Measurements from ENCODE around the gene ACACB. TPM values are rescaled to one million over a fixed set of nuclear protein-coding genes. Genes with fewer than 3 reads are reported as not detected.
A peak's percentile ranks its signal among the peaks of the same experiment; 100 is the strongest.

ACACB gene
- total and polyA plus RNA-seq, 4 donors: 8.4 to 70.3 (median 30.1) TPM

GRCh38 chr12:109196332-109196731 lies 79.9 kb downstream of the ACACB start:
- Histone ChIP-seq H3K9me3 (ENCODE audit: control insufficient read depth, low read length) (no peaks in the 10 kb centered on the region), H3K27ac (ENCODE audit: low read depth in 1 of 2, low read length in 2 of 2) (no peak overlapping the region), H3K4me3 (ENCODE audit: low read length in 2 of 2) (no peak overlapping the region), H3K4me1 (ENCODE audit: control insufficient read depth in 1 of 2, insufficient read depth in 2 of 2, low read length in 2 of 2) (no peaks in the 10 kb centered on the region), H3K27me3 (ENCODE audit: control insufficient read depth in 1 of 2, insufficient read depth in 2 of 2, low read length in 1 of 2) (no peaks in the 10 kb centered on the region), H3K36me3 (ENCODE audit: control insufficient read depth in 1 of 2, insufficient read depth in 2 of 2, low read length in 1 of 2) (peaks cover 3 to 10% of the 10 kb centered on the region in 2 donors)
- WGBS, 2 donors: 97 to 98% methylated on average over 4 of the region's 4 CpGs
- ATAC-seq (ENCODE audit: low FRiP score) (no peak), DNase-seq (no peak)
- intact Hi-C loops (cut with DNase I): no loop called here

- intact Hi-C loops (cut with DNase I): no loop called here
- 89 to 96% methylated on average over 10 of the region's 10 CpGs for WGBS, 2 donors
- DNase-seq (no peak), ATAC-seq (ENCODE audit: low FRiP score) (no peak)
- Histone ChIP-seq H3K27ac (ENCODE audit: low read depth in 1 of 2, low read length in 2 of 2) (no peak overlapping the region), H3K4me1 (ENCODE audit: control insufficient read depth in 1 of 2, insufficient read depth in 2 of 2, low read length in 2 of 2) (no peaks in the 10 kb centered on the region), H3K27me3 (ENCODE audit: control insufficient read depth in 1 of 2, insufficient read depth in 2 of 2, low read length in 1 of 2) (no peaks in the 10 kb centered on the region), H3K9me3 (ENCODE audit: control insufficient read depth, low read length) (no peaks in the 10 kb centered on the region), H3K36me3 (ENCODE audit: control insufficient read depth in 1 of 2, insufficient read depth in 2 of 2, low read length in 1 of 2) (peaks cover 0 to 8% of the 10 kb centered on the region in 2 donors), H3K4me3 (ENCODE audit: low read length in 2 of 2) (no peak overlapping the region)
Observed at GRCh38 chr12:109197327-109197726, 80.9 kb downstream of the ACACB start.

GRCh38 chr12:109199324-109199723 lies 82.9 kb downstream of the ACACB start:
- H3K27me3 ChIP-seq (ENCODE audit: control insufficient read depth in 1 of 2, insufficient read depth in 2 of 2, low read length in 1 of 2): no peaks in the 10 kb centered on the region
- WGBS, 2 donors: 92 to 94% methylated on average over 11 of the region's 11 CpGs
- H3K4me3 ChIP-seq (ENCODE audit: low read length in 2 of 2): no peak overlapping the region
- H3K36me3 ChIP-seq (ENCODE audit: control insufficient read depth in 1 of 2, insufficient read depth in 2 of 2, low read length in 1 of 2): peaks cover 0 to 5% of the 10 kb centered on the region in 2 donors
- intact Hi-C loops (cut with DNase I): no loop called here
- ATAC-seq (ENCODE audit: low FRiP score) (no peak), DNase-seq (no peak)
- no peaks in the 10 kb centered on the region for H3K9me3 ChIP-seq (ENCODE audit: control insufficient read depth, low read length)
- no peak overlapping the region for H3K27ac ChIP-seq (ENCODE audit: low read depth in 1 of 2, low read length in 2 of 2)
- no peaks in the 10 kb centered on the region for H3K4me1 ChIP-seq (ENCODE audit: control insufficient read depth in 1 of 2, insufficient read depth in 2 of 2, low read length in 2 of 2)

- Histone ChIP-seq H3K27me3 (ENCODE audit: control insufficient read depth in 1 of 2, insufficient read depth in 2 of 2, low read length in 1 of 2) (no peaks in the 10 kb centered on the region), H3K27ac (ENCODE audit: low read depth in 1 of 2, low read length in 2 of 2) (no peak overlapping the region), H3K9me3 (ENCODE audit: control insufficient read depth, low read length) (no peaks in the 10 kb centered on the region), H3K4me3 (ENCODE audit: low read length in 2 of 2) (no peak overlapping the region), H3K36me3 (ENCODE audit: control insufficient read depth in 1 of 2, insufficient read depth in 2 of 2, low read length in 1 of 2) (peaks cover 0 to 4% of the 10 kb centered on the region in 2 donors), H3K4me1 (ENCODE audit: control insufficient read depth in 1 of 2, insufficient read depth in 2 of 2, low read length in 2 of 2) (no peaks in the 10 kb centered on the region)
- intact Hi-C loops (cut with DNase I): no loop called here
- ATAC-seq (ENCODE audit: low FRiP score) (no peak), DNase-seq (peak in 1 of 2 donors; percentile 64)
- WGBS, 2 donors: 92% methylated on average over 14 of the region's 14 CpGs
Observed at GRCh38 chr12:109200825-109201495, 84.6 kb downstream of the ACACB start.

GRCh38 chr12:109201496-109201885 lies 85.1 kb downstream of the ACACB start:
- H3K9me3 ChIP-seq (ENCODE audit: control insufficient read depth, low read length): no peaks in the 10 kb centered on the region
- no peaks in the 10 kb centered on the region for H3K27me3 ChIP-seq (ENCODE audit: control insufficient read depth in 1 of 2, insufficient read depth in 2 of 2, low read length in 1 of 2)
- DNase-seq: peak in 1 of 2 donors; percentile 63
- H3K27ac ChIP-seq (ENCODE audit: low read depth in 1 of 2, low read length in 2 of 2): no peak overlapping the region
- H3K36me3 ChIP-seq (ENCODE audit: control insufficient read depth in 1 of 2, insufficient read depth in 2 of 2, low read length in 1 of 2): peaks cover 0 to 4% of the 10 kb centered on the region in 2 donors
- no peak overlapping the region for H3K4me3 ChIP-seq (ENCODE audit: low read length in 2 of 2)
- no peak for ATAC-seq (ENCODE audit: low FRiP score)
- intact Hi-C loops (cut with DNase I): no loop called here
- no peaks in the 10 kb centered on the region for H3K4me1 ChIP-seq (ENCODE audit: control insufficient read depth in 1 of 2, insufficient read depth in 2 of 2, low read length in 2 of 2)
- 92 to 93% methylated on average over 17 of the region's 17 CpGs for WGBS, 2 donors

- H3K4me3 ChIP-seq (ENCODE audit: low read length in 2 of 2): no peak overlapping the region
- no peak for DNase-seq
- H3K4me1 ChIP-seq (ENCODE audit: control insufficient read depth in 1 of 2, insufficient read depth in 2 of 2, low read length in 2 of 2): no peaks in the 10 kb centered on the region
- H3K27ac ChIP-seq (ENCODE audit: low read depth in 1 of 2, low read length in 2 of 2): no peak overlapping the region
- no peaks in the 10 kb centered on the region for H3K27me3 ChIP-seq (ENCODE audit: control insufficient read depth in 1 of 2, insufficient read depth in 2 of 2, low read length in 1 of 2)
- WGBS, 2 donors: 93 to 96% methylated on average over 3 of the region's 3 CpGs
- intact Hi-C loops (cut with DNase I): no loop called here
- peaks cover 0 to 2% of the 10 kb centered on the region in 2 donors for H3K36me3 ChIP-seq (ENCODE audit: control insufficient read depth in 1 of 2, insufficient read depth in 2 of 2, low read length in 1 of 2)
- H3K9me3 ChIP-seq (ENCODE audit: control insufficient read depth, low read length): no peaks in the 10 kb centered on the region
- no peak for ATAC-seq (ENCODE audit: low FRiP score)
Observed at GRCh38 chr12:109202770-109203169, 86.4 kb downstream of the ACACB start.

- WGBS, 2 donors: 87 to 88% methylated on average over 8 of the region's 8 CpGs
- ATAC-seq (ENCODE audit: low FRiP score) (no peak), DNase-seq (peak in 1 of 2 donors; percentile 36)
- no peak overlapping the region for H3K27ac ChIP-seq (ENCODE audit: low read depth in 1 of 2, low read length in 2 of 2)
- H3K4me1 ChIP-seq (ENCODE audit: control insufficient read depth in 1 of 2, insufficient read depth in 2 of 2, low read length in 2 of 2): no peaks in the 10 kb centered on the region
- peaks cover 2 to 3% of the 10 kb centered on the region in 2 donors for H3K36me3 ChIP-seq (ENCODE audit: control insufficient read depth in 1 of 2, insufficient read depth in 2 of 2, low read length in 1 of 2)
- intact Hi-C loops (cut with DNase I): no loop called here
- H3K4me3 ChIP-seq (ENCODE audit: low read length in 2 of 2): no peak overlapping the region
- no peaks in the 10 kb centered on the region for H3K9me3 ChIP-seq (ENCODE audit: control insufficient read depth, low read length)
- H3K27me3 ChIP-seq (ENCODE audit: control insufficient read depth in 1 of 2, insufficient read depth in 2 of 2, low read length in 1 of 2): no peaks in the 10 kb centered on the region
Observed at GRCh38 chr12:109203480-109203879, 87.1 kb downstream of the ACACB start.

- peaks cover 6 to 9% of the 10 kb centered on the region in 2 donors for H3K36me3 ChIP-seq (ENCODE audit: control insufficient read depth in 1 of 2, insufficient read depth in 2 of 2, low read length in 1 of 2)
- ATAC-seq (ENCODE audit: low FRiP score): no peak
Observed at GRCh38 chr12:109209082-109209481, 92.7 kb downstream of the ACACB start.

GRCh38 chr12:109212460-109213115 lies 96.2 kb downstream of the ACACB start:
- H3K9me3 ChIP-seq (ENCODE audit: control insufficient read depth, low read length): no peaks in the 10 kb centered on the region
- H3K36me3 ChIP-seq (ENCODE audit: control insufficient read depth in 1 of 2, insufficient read depth in 2 of 2, low read length in 1 of 2): peaks cover 6 to 9% of the 10 kb centered on the region in 2 donors
- no peaks in the 10 kb centered on the region for H3K27me3 ChIP-seq (ENCODE audit: control insufficient read depth in 1 of 2, insufficient read depth in 2 of 2, low read length in 1 of 2)
- no peak overlapping the region for H3K27ac ChIP-seq (ENCODE audit: low read depth in 1 of 2, low read length in 2 of 2)
- H3K4me1 ChIP-seq (ENCODE audit: control insufficient read depth in 1 of 2, insufficient read depth in 2 of 2, low read length in 2 of 2): no peaks in the 10 kb centered on the region
- no peak overlapping the region for H3K4me3 ChIP-seq (ENCODE audit: low read length in 2 of 2)
- DNase-seq (peak in 1 of 2 donors; percentile 61), ATAC-seq (ENCODE audit: low FRiP score) (no peak)
- intact Hi-C loops (cut with DNase I): no loop called here
- 93 to 95% methylated on average over 16 of the region's 16 CpGs for WGBS, 2 donors

More at GRCh38 chr12:109209082-109209481, 92.7 kb downstream of the ACACB start:
- Histone ChIP-seq H3K27ac (ENCODE audit: low read depth in 1 of 2, low read length in 2 of 2) (no peak overlapping the region), H3K27me3 (ENCODE audit: control insufficient read depth in 1 of 2, insufficient read depth in 2 of 2, low read length in 1 of 2) (no peaks in the 10 kb centered on the region), H3K4me1 (ENCODE audit: control insufficient read depth in 1 of 2, insufficient read depth in 2 of 2, low read length in 2 of 2) (no peaks in the 10 kb centered on the region), H3K4me3 (ENCODE audit: low read length in 2 of 2) (no peak overlapping the region), H3K9me3 (ENCODE audit: control insufficient read depth, low read length) (no peaks in the 10 kb centered on the region)
- WGBS, 2 donors: 96 to 97% methylated on average over 14 of the region's 14 CpGs
- DNase-seq: peak in 1 of 2 donors; percentile 69
- intact Hi-C loops (cut with DNase I): no loop called here
